A549 (cell line): ENCODE results near the gene CRADD. TPM values are rescaled to one million over a fixed set of nuclear protein-coding genes. Genes with fewer than 3 reads are reported as not detected.

Experiments used
- ATAC-seq, 2 experiments: fragments of 200-7000 bp in 1 of 2; fragments of >200 bp in 1 of 2; cut with Nextera tagmentation in 1 of 2; cut with Tn5 transposase in 1 of 2; 3 replicates each; pipeline versions ENCODE4 v1.8.0 to v1.9.1; 2018 to 2020; ENCODE audit warnings: mild to moderate bottlenecking in 1 of 2, moderate library complexity in 1 of 2
- CTCF ChIA-PET: fragments of 300-600 bp; sonication (Branson Sonifier 250); formaldehyde crosslinking; extraction: SDS; loops from one replicate; lab custom pipeline; 2021; ENCODE audit warnings: antibody characterized with exemption, inconsistent platforms; lab: Yijun Ruan, JAX
- POLR2A ChIA-PET: fragments of 350-600 bp; formaldehyde crosslinking; extraction: SDS; loops from one replicate; lab custom pipeline; 2021; ENCODE audit warnings: antibody characterized with exemption, inconsistent platforms; lab: Yijun Ruan, JAX
- DNase-seq, 2 experiments: peaks; one replicate each; pipeline versions ENCODE4 v3.0.0 to v3.0.0-alpha.2; 2011 to 2016; ENCODE audit warnings: low read depth in 1 of 2, low spot score in 1 of 2
- FAIRE-seq: peaks from 2 replicates; lab custom pipeline; 2011; peaks lifted over from hg19 to GRCh38; lab: Jason Lieb, UNC
- H3K27ac ChIP-seq, 2 experiments: fragments of >200 bp; sonication (Bioruptor Twin); formaldehyde crosslinking; 3 replicates each; pipeline ENCODE4 v1.5.1; 2016 to 2017
- H3K4me1 ChIP-seq: fragments of >200 bp; sonication (Bioruptor Twin); formaldehyde crosslinking; 3 replicates; pipeline ENCODE4 v1.6.1; 2016
- H3K4me2 ChIP-seq: fragments of >200 bp; sonication (Bioruptor Twin); formaldehyde crosslinking; 3 replicates; pipeline ENCODE4 v1.6.1; 2016
- H3K4me3 ChIP-seq: fragments of >200 bp; sonication (Bioruptor Twin); formaldehyde crosslinking; 3 replicates; pipeline ENCODE4 v1.5.1; 2016
- H3K9me3 ChIP-seq: fragments of >200 bp; sonication (Bioruptor Twin); formaldehyde crosslinking; 3 replicates; pipeline ENCODE4 v1.6.1; 2016
- BHLHE40 ChIP-seq: IDR thresholded peaks from 2 replicates; pipeline ENCODE4 v1.6.1; 2012; ENCODE audit warnings: low read depth, low read length, inconsistent platforms
- CHD2 ChIP-seq: fragments of 150-350 bp; IDR thresholded peaks from 2 replicates; pipeline ENCODE4 v1.6.1; 2014; ENCODE audit warnings: low read length; ENCODE audit not compliant: partially characterized antibody
- GATA3 ChIP-seq: IDR thresholded peaks from 2 replicates; pipeline ENCODE4 v1.6.1; 2012; ENCODE audit warnings: borderline replicate concordance
- HDAC2 ChIP-seq: fragments of 200-600 bp; sonication (generic); IDR thresholded peaks from 2 replicates; pipeline ENCODE4 v1.6.1; 2016
- HEYL ChIP-seq: fragments of 250-450 bp; sonication (Bioruptor Pico); IDR thresholded peaks from 2 replicates; pipeline ENCODE4 v1.8.0; 2021; ENCODE audit warnings: mild to moderate bottlenecking, moderate library complexity
- HOXA7 ChIP-seq: fragments of 250-450 bp; sonication (Bioruptor Pico); IDR thresholded peaks from 2 replicates; pipeline ENCODE4 v1.5.0; 2020; ENCODE audit warnings: mild to moderate bottlenecking, moderate library complexity
- HOXB13 ChIP-seq: fragments of 250-450 bp; sonication (Bioruptor Pico); IDR thresholded peaks from 2 replicates; pipeline ENCODE4 v1.5.0; 2020; ENCODE audit warnings: low read depth, mild to moderate bottlenecking, moderate library complexity
- JUN ChIP-seq, 2 experiments: fragments of >200 bp; sonication (Bioruptor Twin); formaldehyde crosslinking; IDR thresholded peaks; 2 replicates in 1 of 2; 3 replicates in 1 of 2; pipeline ENCODE4 v1.6.1; 2016 to 2017
- MAZ ChIP-seq: fragments of 150-350 bp; IDR thresholded peaks from 2 replicates; pipeline ENCODE4 v1.6.1; 2014; ENCODE audit warnings: antibody characterized with exemption, low read depth, low read length, borderline replicate concordance
- NFE2L2 ChIP-seq: fragments of 150-350 bp; conservative IDR thresholded peaks from 2 replicates; pipeline ENCODE4 v1.6.1; 2014; ENCODE audit warnings: low read length
- NPAS2 ChIP-seq: fragments of 250-450 bp; sonication (Bioruptor Pico); IDR thresholded peaks from 2 replicates; pipeline ENCODE4 v1.8.0; 2022; ENCODE audit warnings: mild to moderate bottlenecking, moderate library complexity, borderline replicate concordance
- POLR2A ChIP-seq: IDR thresholded peaks from 2 replicates; pipeline ENCODE4 v1.6.1; 2012; ENCODE audit warnings: mild to moderate bottlenecking, low read length
- POLR2AphosphoS2 ChIP-seq: conservative IDR thresholded peaks from 2 replicates; pipeline ENCODE4 v1.6.1; 2012; ENCODE audit warnings: low read length, improper control_type of control experiment, inconsistent platforms
- RAD21 ChIP-seq, 2 experiments: fragments of >200 bp in 1 of 2; sonication (Bioruptor Twin) in 1 of 2; formaldehyde crosslinking in 1 of 2; IDR thresholded peaks in 1 of 2; conservative IDR thresholded peaks in 1 of 2; 2 replicates in 1 of 2; 3 replicates in 1 of 2; pipeline ENCODE4 v1.6.1; 2012 to 2018; ENCODE audit warnings: inconsistent platforms in 1 of 2
- RARB ChIP-seq: fragments of 250-450 bp; sonication (Bioruptor Pico); IDR thresholded peaks from 2 replicates; pipeline ENCODE4 v1.8.0; 2021; ENCODE audit warnings: mild to moderate bottlenecking, moderate library complexity
- RFX5 ChIP-seq: fragments of 450-650 bp; IDR thresholded peaks from 2 replicates; pipeline ENCODE4 v1.7.1; 2014; ENCODE audit warnings: antibody characterized with exemption, mild to moderate bottlenecking, moderate library complexity
- SMC3 ChIP-seq: fragments of >200 bp; sonication (Bioruptor Twin); formaldehyde crosslinking; IDR thresholded peaks from 3 replicates; pipeline ENCODE4 v1.6.1; 2018; ENCODE audit warnings: inconsistent platforms
- TP53 ChIP-seq: fragments of 250-450 bp; sonication (Bioruptor Pico); IDR thresholded peaks from 2 replicates; pipeline ENCODE4 v1.5.0; 2021; ENCODE audit warnings: mild to moderate bottlenecking, moderate library complexity
- ZFP36 ChIP-seq: fragments of 450-650 bp; IDR thresholded peaks from 2 replicates; pipeline ENCODE4 v1.6.1; 2014; ENCODE audit warnings: borderline replicate concordance; ENCODE audit not compliant: partially characterized antibody
- WGBS: methylation state at CpG from one replicate; pipeline ENCODE4 v1.1.6; 2017; ENCODE audit errors: missing lambda C conversion rate; 5-methylcytosine and 5-hydroxymethylcytosine counted together
- polyA plus RNA-seq, 4 experiments: library from polyadenylated mRNA; depleted of rRNA in 3 of 4; stranded (reverse); fragments of >200 nt; fragmentation: RNase III in 1 of 4; extraction: RNeasy Plus Mini Kit Qiagen cat#74134 plus additional on column Dnase treatment in 1 of 4; gene quantifications; 2 replicates in 3 of 4; 3 replicates in 1 of 4; pipeline ENCODE4 v1.2.3, GENCODE V29; 2011 to 2017
- TF ChIP-seq, protein P1 (sequence below): fragments of >200 bp; sonication (Bioruptor Twin); formaldehyde crosslinking; IDR thresholded peaks from 3 replicates; pipeline ENCODE4 v1.5.1; 2016
- TF ChIP-seq, protein P2 (sequence below): fragments of >200 bp; sonication (Bioruptor Twin); formaldehyde crosslinking; IDR thresholded peaks from 3 replicates; pipeline ENCODE4 v1.6.1; 2016
- TF ChIP-seq, protein P3 (sequence below): fragments of 250-450 bp; sonication (Bioruptor Pico); IDR thresholded peaks from 2 replicates; pipeline ENCODE4 v1.5.0; 2021; ENCODE audit warnings: mild to moderate bottlenecking, moderate library complexity, borderline replicate concordance
- TF ChIP-seq, protein P4 (sequence below): IDR thresholded peaks from 2 replicates; pipeline ENCODE4 v1.6.1; 2012

Gene CRADD
- polyA plus RNA-seq, 2 of the 4 experiments (the other 2 are of a cell fraction) = 13.2 to 23.0 TPM

DNA sequence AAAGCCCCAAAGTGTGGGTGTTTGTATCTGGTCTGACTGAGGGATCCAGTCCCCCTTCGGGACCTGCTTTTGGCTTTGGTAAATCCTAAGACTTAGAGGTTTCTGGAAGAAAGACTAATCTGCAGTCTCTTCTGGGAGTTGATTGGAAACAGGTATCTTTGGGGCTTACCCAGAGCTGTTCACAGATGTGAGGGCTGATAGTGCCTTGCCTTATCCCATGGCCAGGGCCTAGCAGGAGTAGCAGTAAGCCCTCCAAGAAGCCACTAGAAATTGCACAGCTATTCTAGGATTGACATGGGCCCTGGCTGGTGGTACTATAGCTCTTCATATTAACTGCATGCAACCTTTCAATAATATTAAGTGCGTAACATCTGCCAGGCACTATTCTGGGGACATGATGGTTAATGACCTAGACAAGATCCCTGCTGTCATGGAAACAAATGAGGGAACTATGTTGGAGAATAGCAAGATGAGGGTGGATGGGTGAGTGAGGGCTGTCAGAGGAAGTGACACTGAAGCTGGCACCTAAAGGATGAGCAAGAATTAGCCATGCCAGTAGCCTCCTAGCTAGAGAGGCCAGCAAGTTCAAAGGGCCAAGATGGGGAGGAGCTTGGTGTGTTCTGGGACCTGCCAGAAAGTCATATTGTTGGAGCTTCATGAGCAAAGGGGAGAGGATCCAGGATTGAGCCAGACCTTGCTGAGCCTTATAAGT lies 71.7 kb downstream of the CRADD start:
- H3K4me2 ChIP-seq = no peak overlapping the region
- FAIRE-seq (no peak), ATAC-seq (peak; percentile 19 to 43; a peak in 3 of 6 replicates), DNase-seq (no peak)
- 100% methylated on average over 2 of the region's 2 CpGs for WGBS
- H3K9me3 ChIP-seq = no peaks in the 10 kb centered on the region; the same call in 1 of the 3 replicates
- TF ChIP-seq RFX5 (no peak), ZFP36 (no peak), JUN (IDR thresholded peaks at IDR 0.05) (no peak), HEYL (CRISPR knock-in tag) (no peak), RAD21 (conservative IDR thresholded peaks at IDR 0.05 in 1 of 2, IDR thresholded peaks at IDR 0.05 in 1 of 2) (no peak), BHLHE40 (no peak), HOXA7 (CRISPR knock-in tag) (no peak), TP53 (CRISPR knock-in tag) (no peak), GATA3 (no peak), POLR2A (no peak), NFE2L2 (no peak), MAZ (no peak), RARB (no peak)
- TF ChIP-seq, protein P1, sequence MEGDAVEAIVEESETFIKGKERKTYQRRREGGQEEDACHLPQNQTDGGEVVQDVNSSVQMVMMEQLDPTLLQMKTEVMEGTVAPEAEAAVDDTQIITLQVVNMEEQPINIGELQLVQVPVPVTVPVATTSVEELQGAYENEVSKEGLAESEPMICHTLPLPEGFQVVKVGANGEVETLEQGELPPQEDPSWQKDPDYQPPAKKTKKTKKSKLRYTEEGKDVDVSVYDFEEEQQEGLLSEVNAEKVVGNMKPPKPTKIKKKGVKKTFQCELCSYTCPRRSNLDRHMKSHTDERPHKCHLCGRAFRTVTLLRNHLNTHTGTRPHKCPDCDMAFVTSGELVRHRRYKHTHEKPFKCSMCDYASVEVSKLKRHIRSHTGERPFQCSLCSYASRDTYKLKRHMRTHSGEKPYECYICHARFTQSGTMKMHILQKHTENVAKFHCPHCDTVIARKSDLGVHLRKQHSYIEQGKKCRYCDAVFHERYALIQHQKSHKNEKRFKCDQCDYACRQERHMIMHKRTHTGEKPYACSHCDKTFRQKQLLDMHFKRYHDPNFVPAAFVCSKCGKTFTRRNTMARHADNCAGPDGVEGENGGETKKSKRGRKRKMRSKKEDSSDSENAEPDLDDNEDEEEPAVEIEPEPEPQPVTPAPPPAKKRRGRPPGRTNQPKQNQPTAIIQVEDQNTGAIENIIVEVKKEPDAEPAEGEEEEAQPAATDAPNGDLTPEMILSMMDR = no peak
- TF ChIP-seq, protein P2, sequence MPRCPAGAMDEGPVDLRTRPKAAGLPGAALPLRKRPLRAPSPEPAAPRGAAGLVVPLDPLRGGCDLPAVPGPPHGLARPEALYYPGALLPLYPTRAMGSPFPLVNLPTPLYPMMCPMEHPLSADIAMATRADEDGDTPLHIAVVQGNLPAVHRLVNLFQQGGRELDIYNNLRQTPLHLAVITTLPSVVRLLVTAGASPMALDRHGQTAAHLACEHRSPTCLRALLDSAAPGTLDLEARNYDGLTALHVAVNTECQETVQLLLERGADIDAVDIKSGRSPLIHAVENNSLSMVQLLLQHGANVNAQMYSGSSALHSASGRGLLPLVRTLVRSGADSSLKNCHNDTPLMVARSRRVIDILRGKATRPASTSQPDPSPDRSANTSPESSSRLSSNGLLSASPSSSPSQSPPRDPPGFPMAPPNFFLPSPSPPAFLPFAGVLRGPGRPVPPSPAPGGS = no peak
- TF ChIP-seq, protein P3, sequence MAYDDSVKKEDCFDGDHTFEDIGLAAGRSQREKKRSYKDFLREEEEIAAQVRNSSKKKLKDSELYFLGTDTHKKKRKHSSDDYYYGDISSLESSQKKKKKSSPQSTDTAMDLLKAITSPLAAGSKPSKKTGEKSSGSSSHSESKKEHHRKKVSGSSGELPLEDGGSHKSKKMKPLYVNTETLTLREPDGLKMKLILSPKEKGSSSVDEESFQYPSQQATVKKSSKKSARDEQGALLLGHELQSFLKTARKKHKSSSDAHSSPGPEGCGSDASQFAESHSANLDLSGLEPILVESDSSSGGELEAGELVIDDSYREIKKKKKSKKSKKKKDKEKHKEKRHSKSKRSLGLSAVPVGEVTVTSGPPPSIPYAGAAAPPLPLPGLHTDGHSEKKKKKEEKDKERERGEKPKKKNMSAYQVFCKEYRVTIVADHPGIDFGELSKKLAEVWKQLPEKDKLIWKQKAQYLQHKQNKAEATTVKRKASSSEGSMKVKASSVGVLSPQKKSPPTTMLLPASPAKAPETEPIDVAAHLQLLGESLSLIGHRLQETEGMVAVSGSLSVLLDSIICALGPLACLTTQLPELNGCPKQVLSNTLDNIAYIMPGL (CRISPR knock-in tag) = no peak
- no peak overlapping the region for H3K27ac ChIP-seq
- H3K4me3 ChIP-seq = no peak overlapping the region
- CTCF ChIA-PET = interaction anchor here (1.2 to 2.9 kb wide), 5 partner anchors 10 to 762 kb away, joined by 4 to 13 read pairs (median 5); no protein-coding TSS in a partner anchor
- POLR2A ChIA-PET = no interaction called here
- H3K4me1 ChIP-seq = no peaks in the 10 kb centered on the region

DNA sequence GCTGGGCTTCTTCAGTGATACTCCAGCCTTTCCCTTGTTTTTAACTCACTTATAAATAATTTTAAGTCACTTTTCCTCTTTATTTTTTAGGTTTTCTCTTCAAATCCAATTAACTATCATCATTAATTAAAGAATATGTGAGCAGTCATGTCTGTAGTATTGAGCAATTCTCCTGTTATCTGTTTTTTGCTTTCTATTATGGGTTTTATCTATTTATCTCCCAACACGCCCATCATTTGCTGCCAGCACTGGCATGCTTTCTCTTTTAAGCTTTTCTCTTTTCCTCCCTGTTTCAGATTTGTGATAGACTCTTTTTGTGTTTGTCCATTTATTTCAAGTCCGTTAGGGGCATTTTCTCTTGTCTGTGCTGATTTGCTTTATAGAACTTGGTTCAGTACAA lies 72.3 kb downstream of the CRADD start:
- Histone ChIP-seq H3K4me2 (no peak overlapping the region), H3K4me1 (no peaks in the 10 kb centered on the region), H3K4me3 (no peak overlapping the region), H3K27ac (no peak overlapping the region), H3K9me3 (peaks cover 2% of the 10 kb centered on the region; the same call in 2 of the 3 replicates)
- POLR2A ChIA-PET = no interaction called here
- FAIRE-seq (no peak), ATAC-seq (no peak), DNase-seq (no peak)
- TF ChIP-seq HDAC2 (no peak), CHD2 (no peak), HOXB13 (CRISPR knock-in tag) (no peak), SMC3 (no peak), NPAS2 (CRISPR knock-in tag) (no peak), POLR2AphosphoS2 (no peak), HEYL (CRISPR knock-in tag) (no peak)
- TF ChIP-seq, protein P4, sequence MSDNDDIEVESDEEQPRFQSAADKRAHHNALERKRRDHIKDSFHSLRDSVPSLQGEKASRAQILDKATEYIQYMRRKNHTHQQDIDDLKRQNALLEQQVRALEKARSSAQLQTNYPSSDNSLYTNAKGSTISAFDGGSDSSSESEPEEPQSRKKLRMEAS = no peak
- TF ChIP-seq, protein P1 = no peak
- CTCF ChIA-PET = interaction anchor here (1.2 to 2.9 kb wide), 3 partner anchors 10 to 352 kb away, joined by 5 to 13 read pairs (median 8); no protein-coding TSS in a partner anchor
- WGBS = 81% methylated on average over 2 of the region's 2 CpGs
